NCI-H345 (cell line): Measurements from ENCODE around the gene AFAP1.

Experiments
- DNase-seq: peaks from one replicate; lab custom pipeline; 2025; lab: John Stamatoyannopoulos, UW

AFAP1 gene

DNA sequence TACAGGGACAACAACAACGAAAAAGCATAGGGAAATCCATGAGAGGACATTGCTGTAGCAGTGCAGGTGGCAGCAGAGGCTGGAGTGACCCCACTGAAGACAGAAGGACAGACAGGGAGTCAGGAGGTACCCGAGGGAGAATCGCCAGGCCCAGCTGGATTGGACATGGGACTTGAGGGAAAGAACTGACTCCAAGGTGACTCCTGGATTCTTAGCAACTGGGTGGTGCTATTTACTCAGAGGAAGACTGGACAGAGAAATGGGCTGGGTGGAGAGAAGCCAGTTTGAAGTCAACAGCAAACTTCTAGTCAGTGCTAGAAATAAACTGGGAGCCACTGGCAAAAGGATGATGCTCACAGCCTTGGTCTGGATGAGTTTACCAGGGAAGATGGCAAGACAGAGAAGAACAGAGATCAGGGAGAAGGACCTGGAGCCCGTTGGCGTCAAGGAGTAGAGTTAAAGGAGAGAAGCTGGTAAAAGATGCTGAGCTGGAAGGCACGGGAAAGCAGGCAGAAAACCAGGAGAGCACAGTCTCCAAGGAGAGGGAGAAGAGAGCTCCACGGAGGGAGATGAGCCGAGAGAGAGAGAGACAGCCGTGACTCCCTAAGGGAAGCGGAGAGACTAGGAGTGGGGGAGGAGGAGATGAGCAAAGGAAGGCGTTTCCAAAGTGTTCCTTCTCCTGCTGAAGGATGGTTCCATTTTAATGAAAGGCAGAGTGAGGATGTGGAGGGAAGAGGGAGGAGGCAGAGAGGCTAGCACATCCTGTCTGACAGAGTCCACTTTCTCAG lies 119.4 kb downstream of the AFAP1 start:
- no peak for DNase-seq

DNA sequence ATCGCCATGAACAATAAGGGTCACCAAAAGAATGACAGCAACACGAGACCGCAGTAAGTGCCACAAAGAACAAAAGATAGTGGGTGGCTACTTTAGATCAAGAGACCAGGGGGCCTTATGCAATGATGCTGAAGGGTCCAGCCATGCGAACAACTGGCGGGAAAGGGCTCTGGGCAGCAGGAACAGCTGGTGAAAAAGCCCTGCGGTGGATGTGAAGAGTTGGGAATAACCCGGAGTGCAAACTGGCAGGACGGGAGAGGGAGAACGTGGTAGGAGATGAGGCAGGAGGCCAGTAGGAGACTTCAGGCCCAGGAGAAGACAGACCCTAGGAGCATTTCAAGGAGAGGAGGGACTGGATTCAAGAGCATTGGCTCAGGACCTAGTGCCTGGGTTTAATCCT lies 120.2 kb downstream of the AFAP1 start:
- no peak for DNase-seq

DNA sequence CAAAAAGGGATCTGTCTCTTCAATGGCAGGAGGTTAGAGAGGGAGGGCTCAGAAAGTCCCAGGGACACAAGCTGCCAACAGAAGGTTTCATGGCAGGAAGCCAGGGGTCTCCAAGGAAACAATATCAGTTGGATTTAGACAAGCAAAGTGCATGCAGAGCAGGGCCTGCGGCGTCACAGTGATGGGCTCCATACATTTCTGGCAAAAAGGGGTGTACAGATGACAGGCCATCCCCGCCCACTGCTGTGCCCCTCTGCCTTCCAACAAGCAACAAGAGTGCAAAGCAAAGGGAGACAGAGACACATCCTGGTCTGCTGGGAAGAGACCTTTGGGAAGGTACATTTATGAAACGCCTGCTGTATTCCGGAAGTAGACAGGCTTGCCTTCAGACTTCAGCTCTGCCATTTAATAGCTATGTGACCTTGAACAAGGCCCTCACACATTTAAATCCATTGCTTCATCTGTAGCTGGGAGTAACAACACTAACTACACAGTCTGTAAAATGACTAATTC lies 121.2 kb downstream of the AFAP1 start:
- DNase-seq: peak; percentile 52

DNA sequence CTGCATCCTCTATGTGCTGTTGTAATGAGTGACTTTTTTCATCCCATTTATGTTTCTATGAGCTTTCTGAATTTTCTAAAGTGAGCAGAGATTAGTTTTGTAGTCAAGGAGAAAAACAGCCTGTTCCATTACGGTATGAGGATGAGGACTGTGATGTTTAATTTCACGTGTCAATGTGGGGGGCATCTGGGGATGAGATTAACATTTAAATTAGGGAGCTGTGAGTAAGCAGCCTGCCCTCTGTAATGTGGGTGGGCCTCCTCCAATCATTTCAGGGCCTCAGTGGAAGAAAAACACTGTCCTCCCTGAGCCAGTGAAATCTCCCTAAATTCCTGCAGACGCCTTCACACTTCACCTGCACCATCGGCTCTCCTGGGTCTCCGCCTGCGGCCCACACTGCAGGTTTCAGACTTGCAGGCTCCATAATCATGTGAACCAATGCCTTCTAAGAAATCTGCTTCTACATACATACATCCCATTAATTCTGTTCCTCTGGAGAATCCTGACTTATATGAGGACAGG lies 121.7 kb downstream of the AFAP1 start:
- no peak for DNase-seq

DNA sequence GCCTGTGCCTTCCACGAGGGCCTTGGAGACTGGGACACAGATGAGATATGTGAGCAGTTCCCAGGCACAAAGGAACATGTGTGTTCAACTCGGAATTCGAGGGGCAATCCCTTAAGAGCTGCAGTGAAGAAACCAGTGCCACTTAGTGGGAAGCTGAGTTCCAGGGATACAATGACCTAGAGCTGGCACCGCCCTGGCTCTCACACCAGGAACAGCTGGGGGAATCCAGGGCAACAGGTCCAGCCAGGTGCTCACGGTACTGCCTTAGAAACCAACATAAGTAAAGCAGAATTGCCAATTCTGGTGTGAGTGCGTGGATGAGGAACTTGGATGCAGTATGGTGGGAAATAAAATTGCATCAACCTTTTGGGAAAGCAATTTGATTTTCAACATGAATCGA lies 122.9 kb downstream of the AFAP1 start:
- DNase-seq: no peak

DNA sequence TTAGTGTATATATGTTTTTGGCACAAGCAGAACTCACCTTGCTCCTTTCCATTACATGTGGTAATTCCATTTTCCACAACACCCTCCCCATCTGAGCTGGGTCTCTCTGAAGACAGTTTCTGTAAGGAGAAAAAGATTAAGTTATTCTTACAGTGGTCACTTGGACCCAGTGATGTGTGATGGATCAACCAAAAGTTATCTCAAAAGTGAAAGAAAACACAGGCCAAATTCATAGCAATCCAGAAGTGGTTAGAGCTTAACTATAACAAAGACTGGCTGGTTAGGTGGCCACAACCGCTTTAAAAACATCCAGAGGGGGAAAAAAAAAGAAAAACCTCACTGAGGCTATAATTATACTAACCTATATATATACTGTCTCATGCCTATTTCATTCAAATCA lies 123.7 kb downstream of the AFAP1 start:
- DNase-seq: no peak

DNA sequence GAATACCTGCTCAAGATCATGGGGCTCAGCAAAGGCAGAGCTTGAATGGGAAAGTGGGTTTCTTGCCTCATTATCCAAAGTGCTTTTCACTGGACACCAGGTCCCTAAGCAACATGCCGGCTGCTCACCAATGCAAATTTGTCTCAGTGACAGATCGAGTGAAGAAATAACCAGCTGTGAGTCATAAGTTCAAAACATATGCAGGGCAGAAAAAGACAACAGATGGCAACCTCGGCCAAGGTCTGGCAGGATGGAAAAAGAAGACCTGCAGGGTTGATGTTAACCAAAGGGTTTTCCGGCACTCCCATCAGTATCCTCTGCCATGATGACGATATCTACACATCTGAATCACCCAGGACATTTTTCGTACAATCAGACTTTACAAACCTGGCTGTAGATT lies 124.1 kb downstream of the AFAP1 start:
- no peak for DNase-seq

DNA sequence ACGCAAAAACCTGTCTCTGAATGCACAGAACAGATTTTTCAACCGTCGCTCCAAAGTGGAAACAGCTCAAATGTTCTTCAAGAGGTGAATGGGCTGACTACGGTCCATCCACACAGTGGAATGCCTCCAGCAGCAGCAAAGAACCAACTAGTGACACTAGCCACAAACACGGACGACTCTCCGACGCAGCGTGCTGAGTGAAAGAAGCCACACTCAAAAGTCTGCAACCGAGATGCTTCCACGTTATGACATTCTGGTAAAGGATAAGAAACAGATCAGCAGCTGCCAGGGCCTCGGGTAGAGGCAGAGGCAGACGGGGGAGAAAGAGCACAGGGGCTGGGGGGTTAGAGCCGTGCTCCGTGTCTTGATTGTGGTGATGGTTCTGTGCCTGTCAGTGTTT lies 125.2 kb downstream of the AFAP1 start:
- no peak for DNase-seq

DNA sequence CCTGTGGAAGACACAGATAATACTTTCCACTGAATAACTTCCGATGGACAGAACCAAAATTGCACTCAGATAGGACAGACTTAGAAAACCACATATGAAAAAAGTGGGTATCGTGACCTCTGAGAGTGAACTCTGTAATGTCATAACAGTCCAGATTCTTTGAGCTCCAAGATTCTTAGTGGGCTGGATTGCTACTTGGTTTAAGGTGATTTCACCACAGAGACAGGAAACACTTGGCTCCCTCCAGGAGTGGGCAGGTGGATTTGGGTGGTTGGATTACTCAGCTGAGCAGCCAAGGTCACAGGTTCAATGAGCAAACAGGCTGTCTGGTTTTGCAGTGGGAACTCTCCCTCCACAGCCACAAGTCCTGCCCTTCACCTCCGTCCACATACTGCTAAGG lies 126.0 kb downstream of the AFAP1 start:
- no peak for DNase-seq

DNA sequence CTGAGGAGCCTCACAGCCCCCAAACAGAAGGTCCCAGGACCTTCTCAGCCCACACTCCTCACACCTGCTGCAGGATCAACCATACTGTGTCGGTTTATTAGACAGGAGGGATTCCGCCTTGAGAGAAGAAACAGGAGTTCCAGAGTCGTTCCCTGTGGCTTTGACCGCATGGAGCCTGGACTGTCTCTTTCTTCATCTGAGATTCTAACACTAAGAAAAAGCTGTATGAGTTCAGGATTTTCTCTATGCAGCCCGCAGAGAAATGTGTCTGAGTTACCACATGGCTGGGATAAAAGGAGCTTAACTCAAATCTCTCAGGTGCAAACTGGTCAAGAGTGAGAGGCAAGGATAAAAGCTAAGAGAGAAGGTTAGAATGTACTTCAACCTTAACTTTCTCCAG lies 126.7 kb downstream of the AFAP1 start:
- DNase-seq: no peak

DNA sequence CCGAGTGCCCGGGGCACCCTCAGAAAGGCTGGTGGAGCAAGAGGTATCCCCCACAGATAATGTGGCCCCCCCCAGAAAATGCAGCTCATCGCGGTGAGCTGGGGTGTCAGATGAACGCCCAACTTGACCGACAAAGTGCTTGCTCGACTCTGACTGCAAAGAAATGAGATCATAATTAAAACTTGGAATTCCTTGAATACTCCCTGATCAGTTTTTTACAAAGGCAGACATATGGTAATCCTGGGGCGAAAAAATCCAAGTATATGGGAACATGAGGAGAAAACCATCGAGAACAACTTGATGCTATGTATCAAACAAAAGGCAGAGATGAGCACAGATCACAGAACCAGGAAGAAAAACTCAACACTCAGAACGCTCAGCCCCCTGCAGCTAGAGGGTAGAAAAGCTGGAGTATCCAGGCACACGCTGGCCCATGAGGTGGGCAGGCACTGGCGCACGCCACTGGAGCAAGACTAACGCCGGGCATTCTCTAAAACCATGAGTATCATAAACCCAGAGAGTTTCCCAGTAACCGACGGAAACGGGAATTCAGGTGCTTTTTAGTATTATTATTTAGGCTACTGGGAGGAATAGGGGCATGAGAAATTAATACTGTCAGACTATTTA lies 127.3 kb downstream of the AFAP1 start:
- DNase-seq: no peak

DNA sequence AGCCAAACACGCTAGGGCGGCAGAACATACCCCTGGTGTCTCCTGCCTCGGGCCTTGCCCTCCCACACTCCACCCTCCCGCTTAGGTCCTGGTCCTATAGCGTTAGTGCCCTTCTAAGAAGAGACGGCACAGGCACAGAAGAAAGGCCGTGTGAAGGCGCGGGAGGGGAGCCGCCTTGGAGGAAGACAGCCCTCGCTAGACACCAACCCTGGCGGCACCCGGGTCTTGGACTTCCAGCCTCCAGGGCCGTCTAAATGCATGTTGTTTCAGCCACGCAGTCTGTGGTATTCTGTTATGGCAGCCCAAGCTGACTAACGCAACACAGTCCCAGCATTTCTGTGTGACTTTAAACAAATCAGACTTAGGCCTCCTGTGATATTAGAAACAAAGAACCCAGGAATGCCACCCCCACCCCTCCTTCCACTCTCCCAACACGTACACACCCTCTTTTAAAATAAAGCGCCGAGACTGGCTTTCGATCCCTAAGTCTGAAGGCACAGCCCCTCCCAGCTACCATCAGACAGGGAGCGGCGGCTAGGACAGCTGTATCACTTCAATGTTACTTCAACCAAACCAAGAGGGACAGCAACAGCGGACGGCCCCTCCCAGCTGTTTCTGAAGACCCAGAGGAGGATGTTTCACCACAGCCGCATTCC lies 128.0 kb downstream of the AFAP1 start:
- DNase-seq: no peak

DNA sequence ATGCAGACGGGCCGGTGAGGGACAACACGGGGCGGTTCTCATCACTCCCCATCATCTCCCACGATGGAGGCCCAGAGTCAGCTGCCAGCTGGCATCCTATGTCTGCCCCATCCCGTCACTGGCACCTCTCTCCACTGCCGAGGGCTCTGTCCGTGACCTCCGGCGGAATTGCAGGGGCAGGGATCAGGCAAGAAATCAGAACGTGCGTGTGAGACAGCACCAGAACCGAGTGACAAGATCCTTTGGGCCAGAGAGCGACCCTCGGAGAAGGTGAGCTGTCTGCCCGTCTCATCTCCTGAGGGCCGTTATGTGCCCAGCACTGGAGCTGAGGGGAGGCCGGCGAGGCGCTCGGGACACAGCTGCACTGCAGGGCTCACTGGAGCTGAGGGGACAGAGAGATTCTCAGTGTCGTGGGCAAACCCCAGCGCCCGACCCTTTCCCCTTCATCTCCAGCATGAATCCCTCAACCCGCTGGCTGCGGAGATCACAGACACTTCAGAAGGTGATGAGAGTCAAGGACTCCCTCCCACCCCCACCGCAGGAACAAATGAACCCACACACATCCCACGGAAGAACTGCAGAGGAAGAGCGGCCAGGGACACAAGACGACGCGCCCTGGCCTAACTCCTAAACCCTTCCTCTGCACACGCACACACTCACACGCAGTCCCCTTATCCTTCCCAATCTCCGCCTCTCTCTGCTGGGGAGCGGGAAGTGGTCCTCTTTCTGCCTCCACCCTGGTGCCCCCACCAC lies 128.7 kb downstream of the AFAP1 start:
- no peak for DNase-seq

DNA sequence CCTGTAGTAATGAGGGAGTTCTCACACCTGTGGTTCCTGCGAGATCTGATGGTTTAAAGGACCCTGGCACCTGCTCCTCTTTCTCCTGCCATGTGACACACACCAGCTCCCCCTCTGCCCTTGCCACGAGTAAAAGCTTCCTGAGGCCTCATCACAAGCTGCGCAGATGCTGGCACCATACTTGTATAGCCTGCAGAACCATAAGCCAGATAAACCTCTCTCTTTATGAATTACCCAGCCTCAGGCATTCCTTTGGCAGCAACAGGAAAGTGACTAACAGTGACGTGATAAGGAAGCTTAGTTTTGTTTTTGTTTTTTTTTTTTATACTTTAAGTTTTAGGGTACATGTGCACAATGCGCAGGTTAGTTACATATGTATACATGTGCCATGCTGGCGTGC lies 130.9 kb downstream of the AFAP1 start:
- DNase-seq: no peak

DNA sequence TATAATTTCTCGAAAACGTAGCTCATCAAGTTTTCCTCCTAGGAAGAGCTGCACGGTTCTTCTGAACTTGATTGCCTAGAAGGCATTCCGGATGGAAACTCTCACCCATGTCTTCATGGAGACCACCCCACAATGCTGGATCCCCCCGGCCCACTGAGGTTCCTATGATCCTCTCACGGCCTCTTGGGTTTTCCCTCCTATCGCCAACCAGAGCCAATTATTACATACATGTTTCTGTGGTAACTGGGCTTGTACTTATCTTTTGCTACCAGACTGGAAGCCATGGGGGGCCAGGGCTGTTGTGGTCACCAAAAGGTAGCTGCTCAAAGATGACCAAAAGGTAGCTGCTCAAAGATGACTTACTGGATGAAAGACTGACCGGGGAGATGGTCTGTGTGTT lies 131.5 kb downstream of the AFAP1 start:
- DNase-seq: no peak

DNA sequence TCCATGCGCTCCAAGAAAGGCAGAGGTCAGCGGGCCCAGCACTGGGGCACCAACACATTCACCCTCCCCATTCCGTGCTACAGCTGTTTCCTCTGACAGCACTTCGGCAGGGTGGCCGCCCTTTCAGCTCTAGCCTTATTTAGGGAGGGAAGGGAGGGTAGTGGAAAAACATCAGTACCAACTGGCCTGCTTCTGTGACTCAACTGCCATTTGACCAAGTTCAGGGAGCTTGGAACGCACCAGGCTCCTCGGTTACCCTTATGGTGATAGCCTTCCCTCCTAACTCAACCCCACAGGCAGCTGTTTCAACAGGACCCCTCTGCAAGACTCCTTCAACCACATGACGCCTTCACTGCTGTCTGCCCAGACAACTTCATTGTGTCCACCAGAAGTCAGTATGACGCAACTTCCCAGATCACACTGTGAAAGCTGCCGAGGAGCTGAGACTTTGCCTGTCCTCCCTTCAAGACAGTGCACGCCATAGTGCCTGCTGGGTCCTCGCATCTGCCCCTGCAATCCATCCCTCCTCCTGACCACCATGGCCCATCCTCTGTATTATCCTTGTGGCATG lies 132.2 kb downstream of the AFAP1 start:
- no peak for DNase-seq

DNA sequence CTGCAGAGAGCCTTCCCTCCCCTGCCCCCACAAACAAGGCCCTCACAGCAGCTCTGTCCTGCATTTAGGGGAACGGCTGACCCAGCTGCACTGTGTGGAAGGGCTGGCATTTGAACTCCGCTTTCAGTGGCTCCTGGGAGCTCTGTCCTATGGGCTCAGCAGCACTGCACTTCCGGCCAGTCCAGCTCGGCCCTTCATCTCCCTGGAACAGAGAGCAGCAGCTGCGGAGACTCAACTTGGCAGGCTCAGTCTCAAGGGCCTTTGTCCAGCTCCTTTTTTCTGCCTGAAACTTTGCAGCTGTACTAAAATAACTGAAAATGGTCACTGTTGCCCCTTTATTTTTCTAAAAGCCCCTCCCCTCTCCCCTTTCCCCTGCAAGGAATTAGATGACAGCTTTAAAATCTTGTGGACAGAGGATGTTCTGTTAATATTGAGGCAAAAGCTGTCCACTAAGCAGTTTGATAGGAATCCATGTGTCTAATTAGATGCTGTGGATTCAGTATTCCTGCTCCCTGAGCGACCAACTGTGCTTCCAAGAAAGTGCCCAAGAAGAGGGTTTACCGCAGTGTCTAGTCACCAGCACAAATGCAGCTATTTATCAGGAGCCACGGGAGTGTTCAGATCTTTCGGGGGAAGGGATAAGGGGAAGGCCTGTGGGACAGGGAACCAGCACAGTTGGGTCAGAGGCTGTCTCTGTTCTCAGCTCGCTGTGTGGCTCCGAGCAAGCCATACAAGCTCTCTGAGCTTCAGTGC lies 133.1 kb downstream of the AFAP1 start:
- no peak for DNase-seq

DNA sequence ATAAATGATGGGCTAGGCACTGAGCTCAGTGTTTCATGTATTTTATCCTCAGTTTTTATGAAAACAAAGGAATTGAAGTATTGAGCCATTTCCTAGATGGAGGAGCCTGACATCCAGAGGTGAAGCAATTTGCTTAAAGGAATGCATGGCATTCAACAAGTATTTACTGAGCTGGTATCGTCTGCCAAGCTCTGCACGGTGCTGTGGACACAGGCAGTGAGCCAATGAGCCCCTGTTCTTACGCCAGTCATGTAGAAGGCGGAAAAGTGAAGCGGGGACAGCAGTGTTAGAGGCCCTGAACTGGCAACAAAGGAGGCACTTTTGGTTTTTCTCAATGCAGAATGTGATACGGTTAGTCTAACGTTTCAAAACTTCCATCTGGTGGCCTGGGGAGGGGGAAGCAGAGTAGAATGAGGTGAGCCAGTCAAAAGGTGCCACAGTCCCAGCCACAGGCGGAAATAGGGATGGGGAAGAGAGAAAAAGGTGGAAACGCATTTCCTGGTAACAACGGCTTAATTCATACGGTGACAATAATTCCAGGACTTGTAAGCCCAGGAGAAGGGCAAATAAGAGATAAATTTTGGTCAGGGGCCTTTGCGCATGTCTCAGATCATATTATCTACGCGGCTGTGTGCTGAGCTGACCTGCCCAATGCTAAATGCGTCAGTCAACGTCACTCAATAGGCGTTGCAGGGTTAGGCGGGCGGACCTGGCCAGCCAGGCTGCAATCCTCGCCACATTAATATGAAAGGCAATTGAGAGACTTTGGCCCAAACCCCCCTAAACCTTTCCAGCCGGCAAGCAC lies 133.9 kb downstream of the AFAP1 start:
- peak; percentile 7 for DNase-seq

DNA sequence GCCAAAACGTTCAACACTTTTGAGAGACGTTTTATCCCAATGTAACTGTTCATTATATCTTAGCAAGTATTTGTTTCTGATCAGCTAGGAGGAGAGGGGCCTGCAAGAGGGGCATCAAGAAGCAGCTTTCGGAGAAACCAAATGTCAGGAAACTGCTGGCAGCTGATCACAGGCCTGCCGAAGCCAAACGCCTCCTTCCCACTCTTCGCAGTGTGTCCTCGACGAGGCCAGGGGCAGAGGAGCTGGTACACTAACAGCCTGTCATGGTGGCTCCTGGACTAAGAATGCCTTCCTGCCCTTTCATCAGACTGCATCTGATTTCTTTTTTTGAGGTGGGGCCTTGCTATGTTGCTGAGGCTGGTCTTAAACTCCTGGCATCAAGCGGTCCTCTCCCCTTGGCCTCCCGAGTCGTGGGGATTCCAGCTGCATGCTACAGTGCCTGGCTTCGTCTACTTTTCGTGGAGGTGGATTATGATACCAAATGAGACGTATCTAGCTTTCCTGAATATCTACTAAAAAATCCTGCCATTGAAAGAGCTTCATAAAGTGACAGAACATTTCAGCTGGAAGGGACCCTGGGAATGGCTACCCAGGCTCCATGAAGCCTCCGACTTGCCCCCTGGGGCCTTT lies 134.8 kb downstream of the AFAP1 start:
- DNase-seq: no peak
